ENCODE measurements around the gene DMC1.

The DMC1 gene

DNA sequence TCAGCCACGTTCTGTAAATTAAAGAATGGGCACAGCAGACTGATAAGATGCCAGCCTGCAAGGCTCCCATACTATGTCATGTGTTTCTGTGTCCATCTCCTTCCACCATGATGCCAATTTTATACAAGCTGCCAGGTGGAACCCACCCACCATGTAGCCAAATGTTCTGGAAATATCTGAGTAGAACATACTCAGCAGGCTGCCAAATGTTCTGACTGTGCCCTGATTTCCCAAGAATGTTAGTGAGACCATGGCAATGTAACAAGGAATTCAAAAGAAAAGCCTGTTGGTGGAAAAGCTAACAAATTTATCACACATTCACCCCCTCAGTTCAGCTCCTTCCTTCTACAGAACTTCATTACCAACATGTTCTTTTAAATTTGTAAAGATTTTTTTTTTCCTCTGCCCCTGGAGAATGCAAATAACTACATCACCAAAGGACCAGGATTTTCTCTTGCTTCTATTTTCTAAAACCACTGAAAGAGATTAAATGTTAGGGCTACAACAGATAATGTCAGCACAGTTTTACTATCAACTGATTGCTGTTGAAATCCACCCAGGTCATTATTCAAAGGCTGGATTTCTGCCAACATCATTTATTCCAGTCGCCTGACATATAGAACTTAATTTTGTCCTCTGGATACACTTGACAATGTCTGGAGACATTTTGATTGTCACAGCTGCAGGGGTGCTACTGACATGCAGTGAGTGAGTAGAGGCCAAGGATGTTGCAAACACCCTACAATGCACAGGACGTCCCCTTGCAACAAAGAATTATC lies 3.1 kb downstream of the DMC1 start:
- DNase-seq = no peak

DNA sequence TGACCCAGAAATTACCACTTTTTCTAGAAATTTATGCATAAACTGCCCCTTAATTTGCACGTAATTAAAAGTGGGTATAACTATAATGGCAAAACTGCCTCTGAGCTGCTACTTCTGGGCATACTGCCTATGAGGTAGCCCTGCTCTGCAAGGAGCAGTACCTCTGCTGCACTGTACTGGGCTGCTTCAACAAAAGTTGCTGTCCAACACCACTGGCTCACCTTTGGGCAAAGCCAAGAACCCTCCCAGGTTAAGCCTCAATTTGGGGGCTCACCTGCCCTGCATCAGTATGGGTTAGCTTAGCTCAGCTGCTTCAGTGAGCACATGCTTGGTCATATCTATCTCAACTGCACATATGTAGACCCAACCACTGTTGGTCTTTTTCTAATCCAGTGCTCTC lies 4.5 kb downstream of the DMC1 start:
- DNase-seq = no peak

DNA sequence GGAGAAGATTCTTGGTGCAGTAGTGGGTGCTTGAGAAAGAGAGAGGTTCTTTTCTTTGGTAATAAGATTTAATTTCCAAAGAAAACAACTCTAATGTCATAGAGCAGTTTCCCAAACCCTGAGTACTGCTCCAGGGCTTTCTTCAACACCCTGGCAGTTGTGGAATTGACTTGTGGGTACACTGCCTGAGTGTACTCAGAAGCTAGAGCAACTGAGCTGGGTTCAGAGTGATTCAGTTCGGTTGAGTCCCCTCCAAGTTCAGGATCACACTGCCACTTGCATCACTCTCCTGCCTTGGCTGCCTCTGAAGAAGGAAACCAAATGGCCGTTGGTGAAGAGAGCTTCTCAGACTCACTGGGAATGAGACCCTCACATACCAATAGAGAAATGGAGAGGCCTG lies 5.3 kb downstream of the DMC1 start:
- no peak for DNase-seq

DNA sequence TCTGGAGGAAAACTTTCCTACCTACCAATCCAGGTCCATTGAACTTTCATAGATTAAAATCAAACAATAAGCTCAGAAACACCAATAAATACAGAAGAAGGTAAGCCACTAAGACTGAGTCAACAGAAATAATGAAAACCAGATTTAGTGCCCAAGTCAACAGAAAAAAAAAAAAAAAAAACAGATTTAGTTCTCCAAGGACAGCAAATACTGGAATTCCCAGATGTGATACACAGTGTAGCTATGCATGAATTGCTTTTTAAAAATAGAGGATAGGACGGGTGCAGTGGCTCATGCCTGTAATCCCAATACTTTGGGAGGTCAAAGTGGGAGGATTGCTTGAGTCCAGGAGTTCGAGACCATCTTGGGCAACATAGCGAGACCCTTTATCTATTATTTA lies 15.7 kb downstream of the DMC1 start:
- DNase-seq = no peak

DNA sequence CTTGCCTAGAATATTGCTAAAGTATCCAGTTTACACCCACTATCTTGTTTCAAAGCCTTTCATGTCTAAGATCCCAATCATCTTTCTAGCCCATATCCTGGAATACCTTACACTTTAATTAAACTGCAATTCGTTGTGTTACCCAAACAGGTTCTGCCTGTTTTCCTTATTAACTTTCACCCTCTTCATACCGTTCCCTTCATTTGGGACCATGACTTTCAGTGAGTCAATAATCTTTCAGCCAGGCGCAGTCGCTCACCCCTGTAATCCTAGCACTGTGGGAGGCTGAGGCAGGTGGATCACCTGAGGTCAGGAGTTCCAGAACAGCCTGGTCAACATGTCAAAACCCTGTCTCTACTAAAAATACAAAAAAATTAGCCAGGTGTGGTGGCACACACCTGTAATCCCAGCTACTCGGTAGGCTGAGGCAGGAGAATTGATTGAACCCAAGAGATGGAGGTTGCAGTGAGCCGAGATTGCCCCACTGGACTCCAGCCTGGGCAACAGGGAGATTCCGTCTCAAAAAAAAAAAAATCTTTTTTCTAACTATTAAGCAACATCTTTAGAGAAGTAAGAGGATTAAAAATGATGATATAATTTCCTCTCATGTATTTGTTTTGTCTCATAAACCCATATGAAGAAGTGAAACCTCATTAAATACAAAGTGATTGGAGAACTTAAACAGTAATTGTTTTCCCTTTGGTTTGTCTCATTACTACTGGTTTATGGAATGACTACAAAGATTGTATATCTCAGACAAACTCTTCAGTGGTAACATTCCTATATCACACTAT lies 20.7 kb downstream of the DMC1 start:
- no peak for DNase-seq

DNA sequence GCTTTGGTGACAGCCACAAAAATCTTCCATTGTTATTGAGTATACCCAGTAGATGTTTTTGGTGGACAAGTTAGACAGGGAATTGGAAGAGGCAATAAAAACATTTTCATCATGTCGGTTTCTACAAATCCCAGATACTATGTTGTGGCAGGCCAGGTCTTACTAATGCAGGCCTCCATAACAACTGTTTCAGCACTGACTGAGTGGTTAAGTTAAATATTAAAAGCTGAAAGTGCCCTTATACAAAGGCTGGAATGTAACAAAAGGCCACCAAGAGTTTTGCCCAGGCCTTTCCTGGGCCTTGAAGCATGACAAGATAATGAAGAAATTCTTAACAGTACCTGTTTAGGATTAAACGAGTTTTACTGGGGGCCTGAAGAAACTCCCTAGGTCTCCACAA lies 29.3 kb downstream of the DMC1 start:
- no peak for DNase-seq

DNA sequence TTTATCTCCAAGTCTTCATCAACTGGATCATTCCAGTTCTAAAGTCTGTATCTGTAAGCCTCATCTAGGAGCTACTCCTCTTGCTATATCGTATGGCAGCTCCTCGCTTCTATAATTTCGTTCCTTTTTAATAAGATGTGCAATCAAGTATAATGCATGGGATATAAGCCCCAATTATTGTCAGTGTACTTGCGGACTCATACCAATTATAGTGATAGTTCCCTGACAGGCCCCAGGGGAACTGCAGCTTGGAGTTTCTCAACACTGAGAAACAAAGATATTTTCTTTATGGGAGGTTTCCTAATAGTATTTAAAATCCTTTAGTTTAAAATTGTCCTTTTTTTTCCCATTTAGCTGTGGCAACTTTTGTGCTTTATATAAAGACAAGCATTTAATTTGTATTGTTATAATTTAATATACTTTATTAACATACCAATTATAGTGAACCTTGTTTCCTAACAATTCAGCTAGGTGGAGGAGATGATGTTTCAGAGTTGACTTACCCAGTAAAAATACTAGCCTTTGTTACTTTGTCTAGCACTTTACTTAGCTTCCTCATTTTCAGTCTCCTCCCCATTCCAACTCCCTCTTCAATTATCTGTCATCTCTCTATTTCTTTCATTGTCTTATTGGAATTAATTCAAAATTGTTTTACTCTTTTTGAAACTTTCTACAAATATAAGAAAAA lies 38.6 kb downstream of the DMC1 start:
- DNase-seq = no peak

DNA sequence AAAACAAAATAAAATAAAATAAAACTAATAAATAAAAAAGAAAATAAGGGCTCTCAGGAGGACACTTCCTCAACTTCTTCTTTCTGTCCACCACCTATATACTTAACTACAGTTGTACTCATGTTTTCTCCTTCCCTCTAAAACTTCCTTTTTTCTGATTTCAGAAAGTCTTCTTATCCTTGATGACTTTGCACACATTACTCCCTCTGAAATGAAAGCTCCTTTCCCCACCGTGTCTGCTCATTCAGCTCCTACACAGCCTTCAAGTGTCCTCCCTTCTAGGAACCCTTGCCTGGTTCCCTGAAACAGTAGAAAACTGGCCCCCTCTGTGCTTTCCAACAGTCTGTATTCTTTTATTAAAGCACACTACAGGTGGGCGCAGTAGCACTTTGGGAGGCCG lies 45.6 kb downstream of the DMC1 start:
- DNase-seq = no peak

DNA sequence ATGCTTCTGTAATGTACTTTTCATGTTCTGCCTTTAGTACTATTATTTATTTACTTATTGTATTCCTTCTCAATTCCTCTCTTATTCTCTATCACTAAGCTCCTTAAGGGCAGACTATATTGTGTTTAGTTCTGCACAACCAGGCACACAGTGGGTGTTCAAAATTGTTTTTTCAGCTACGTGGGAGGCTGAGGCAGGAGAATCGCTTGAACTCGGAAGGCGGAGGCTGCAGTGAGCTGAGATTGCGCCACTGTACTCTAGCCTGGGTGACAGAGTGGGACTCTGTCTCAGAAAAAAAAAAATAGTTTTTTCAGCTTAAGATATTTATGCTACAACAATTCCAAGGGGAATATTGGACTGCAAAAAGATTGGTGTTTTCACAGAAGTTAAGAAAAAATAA lies 46.5 kb downstream of the DMC1 start:
- no peak for DNase-seq

DNA sequence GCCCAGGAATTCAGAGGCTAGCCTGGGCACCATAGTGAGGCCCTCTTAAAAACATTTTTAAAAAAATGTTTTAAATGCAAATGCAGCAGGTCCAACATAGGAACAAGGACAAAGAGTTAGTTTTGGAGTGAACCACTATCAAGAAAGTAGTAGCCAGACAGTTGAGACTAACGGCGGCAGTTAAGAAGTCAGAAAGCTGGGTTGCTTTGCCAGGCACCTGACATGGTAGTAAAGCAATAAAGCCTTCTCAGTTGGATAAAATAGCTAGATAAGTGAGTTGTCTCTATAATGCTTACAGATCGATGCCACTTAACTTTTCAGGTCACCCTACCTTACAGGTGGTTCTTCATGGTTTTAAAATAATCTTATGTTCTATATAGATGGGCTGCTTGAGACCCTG lies 47.0 kb downstream of the DMC1 start:
- DNase-seq = no peak

DNA sequence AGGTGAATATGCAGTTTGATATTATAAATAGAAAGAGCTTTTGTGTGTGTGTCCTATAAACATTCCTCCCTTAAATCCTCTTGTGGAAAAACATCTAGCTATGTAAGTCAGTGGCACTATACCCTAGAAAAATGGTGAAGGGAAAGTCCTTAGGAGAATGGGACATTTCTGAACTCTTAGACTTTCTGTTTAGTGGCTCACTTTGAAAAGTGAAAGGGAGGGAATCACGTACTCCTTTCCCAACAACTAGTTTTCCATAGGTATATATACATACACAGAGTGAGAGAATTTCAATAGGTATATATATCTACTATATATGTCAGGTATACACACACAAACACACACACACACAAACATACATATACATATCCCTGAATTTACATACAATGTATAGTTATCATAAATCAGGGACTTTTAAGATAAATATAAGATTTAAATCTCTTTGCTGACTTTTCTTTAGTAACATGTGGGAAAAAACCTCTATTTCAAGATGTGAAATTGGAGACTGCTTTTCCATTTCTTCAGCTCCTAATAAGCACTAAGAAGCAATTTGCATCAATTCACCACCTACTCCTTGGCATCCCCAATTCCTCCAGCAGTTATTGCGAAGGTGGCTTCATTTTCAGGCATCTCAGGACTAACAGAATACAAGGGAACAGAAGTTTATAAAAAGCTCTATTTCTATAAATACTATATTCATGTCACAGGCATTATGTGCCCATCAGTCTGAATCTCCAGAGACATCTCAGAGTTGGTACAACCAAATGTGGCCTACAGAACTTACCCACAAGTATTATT lies 50.3 kb downstream of the DMC1 start:
- DNase-seq = no peak

DNA sequence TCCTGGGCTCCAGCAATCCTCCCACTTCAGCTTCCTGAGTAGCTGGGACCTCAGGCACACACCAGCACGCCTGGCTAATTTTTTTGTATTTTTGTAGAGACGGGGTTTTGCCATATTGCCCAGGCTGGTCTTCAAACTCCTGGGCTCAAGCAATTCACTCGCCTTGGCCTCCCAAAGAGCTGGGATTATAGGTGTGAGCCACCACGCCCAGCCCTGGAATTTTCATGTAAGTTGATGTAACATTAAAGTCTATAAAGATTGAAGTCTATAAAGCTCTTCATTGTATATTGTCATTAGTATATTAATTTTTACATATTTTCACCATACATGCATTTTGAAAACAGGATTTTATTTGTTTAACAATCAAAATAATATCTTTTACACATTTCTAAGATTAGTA lies 51.4 kb downstream of the DMC1 start:
- DNase-seq = no peak

DNA sequence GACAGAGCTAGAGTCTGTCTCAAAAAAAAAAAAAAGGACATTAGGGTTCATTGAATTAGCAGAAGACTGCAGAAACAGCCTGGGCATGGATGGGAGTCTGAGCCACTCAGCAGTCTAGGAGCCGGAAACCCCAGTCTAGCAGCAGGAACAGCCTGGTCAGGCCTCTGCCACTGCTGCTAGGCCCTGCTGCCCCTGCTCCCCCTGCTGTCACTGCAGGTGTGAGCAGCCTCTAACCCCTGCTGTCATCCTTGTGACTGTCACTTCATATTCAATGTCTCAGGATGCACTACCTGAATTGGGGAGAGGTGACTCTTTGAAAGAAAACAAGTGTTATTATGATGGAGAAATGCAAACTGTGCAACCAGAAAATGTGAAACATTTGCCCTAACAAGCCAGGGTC lies 56.9 kb downstream of the DMC1 start:
- peak; percentile 24 for DNase-seq

DNA sequence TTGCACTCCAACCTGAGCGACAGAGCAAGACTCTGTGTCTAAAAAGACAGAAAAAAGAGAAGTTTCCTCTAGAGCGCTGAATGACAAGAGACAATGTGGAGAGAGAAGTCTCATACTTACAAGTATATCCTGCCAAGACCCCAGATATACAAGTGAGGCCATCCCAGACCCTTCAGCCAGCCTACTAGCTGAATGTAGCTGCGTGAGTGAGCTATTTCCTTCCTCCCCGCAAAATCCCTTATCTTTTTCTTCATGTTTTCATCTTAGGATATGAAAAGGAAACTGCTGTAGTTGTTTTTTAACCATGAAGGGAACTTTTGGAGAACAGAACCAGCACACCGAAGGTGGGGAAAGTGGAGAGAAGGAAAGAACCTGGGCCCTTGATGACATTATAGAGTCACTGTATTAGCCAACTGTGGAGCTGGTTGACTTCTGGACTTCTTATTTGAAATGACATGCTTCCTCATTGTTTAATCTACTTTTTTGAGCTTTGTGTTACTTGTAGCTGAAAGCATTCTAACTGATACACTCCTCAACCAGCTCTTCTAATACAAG lies 59.5 kb downstream of the DMC1 start:
- DNase-seq = no peak

DNA sequence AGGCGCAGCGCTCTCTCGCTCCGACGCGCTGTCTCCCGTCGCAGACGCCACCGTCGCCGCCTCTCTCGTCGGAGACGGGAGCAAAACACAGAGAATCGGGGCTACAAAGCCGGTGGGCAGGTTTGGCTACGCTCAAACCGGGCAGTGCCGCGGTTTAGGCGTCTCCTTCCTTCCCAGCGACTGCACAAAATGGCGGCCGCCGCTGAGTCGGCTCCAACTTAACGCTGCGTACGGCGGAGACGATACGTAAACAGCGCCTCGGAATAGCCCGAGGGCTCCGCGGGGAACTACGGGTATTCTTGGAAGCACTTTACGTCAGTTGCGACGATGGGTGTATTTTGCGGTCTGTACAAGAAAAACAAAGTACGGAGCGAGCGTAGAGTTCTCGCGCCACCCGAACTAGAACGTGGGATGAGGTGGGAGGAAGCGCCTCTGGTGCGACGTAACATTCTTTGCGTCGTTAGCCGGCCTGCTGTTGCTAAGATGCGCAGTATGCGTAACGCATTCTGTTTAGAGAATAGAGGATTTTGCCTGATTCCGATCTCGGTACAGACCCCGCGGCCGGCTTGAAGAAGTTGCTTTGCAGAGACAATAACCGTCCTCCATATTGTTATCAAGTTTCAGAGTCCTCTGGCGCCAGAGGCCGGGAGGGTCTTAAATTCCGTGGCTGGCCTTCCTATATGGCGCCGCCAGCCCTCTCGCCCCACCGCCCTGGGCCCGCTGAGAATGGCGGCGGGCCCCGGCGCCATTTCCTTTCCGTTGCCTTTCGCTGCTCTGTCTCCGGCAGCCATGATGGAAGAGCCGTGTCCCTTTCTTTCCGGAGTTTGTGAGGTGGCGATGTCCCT lies 63.6 kb downstream of the DMC1 start, which contains the start of gene DDX17:
Gene DDX17 (minus strand): TSS at position 194 of the 845 bp plus-strand sequence.
- DNase-seq = peak; percentile 96

DNA sequence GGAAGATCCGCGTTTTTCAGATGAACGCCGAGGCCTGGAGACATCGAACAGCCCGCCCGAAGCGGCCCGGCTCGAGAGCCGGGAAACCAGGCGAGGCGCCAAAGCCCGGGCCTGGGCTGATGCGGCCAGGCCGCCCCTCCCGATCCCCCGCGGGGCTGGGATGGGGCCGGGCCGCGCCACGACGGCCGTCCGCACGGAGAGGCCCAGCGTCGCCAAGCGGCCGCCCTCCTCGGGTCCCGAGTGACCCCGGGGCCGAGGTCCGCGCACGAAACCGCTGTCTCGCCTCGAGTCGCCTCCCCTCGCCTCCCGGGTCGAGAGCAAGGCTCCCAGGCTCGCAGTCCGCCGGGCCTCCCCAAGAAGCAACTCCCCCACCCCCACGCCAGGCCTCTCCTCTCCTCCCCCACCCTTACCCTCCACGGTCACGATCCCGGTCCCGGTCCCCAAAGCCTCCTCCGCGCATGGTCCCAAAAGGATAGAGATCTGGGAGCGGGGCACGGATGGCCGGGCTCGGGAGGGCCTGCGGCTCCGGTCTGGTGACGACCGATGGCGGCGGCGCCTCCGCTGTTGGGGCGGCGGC lies 64.4 kb downstream of the DMC1 start:
- DNase-seq = peak; percentile 40

DNA sequence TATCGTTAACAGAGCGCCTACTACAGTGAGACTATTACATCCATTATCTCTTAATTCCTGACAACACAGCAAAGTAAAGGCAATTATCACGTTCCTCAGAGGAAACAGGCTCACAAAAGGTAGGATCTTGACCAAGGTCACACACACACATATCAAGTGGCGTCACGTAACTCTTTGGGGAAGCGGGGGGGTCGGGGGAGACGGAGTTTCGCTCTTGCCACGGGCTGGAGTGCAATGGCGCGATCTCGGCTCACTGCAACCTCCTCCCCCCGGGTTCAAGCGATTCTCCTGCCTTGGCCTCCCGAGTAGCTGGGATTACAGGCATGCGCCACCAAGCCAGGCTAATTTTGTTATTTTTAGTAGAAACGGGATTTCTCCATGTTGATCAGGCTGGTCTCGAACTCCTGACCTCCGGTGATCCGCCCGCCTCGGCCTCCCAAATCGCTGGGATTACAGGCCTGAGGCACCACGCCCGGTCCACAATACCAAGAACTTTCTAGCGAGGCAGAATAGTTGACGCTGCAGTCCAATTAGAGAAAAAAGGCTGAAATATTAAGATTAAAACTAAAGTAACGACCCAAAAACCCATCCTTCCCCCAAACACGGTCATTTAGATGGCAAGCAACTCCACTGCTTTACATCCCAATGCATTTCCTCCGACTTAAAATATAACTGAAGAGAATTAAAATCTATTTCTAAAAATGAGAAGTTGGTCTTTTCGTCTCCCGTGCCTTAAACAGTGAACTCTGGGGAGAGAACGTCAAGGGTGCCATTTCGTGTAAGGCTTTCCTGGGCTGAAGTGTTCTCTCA lies 65.0 kb downstream of the DMC1 start:
- no peak for DNase-seq

DNA sequence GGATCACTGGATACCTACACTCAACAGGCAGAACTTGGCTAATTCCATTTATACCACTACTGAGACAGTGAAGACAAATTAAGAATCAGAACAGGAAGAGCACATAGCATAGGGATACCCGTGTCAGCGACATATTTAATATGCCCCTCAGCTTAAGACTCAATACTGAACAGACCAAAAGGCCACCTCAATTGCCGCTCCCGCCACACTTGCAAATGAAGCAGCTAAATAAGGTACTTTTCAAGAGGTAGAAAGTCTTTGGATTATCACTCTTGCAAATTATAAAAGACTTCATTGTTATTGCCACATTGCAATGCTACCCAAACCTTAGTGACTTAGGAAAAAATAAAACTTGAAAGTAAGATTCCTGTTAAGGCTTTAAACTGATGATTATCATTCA lies 67.0 kb downstream of the DMC1 start:
- no peak for DNase-seq

DNA sequence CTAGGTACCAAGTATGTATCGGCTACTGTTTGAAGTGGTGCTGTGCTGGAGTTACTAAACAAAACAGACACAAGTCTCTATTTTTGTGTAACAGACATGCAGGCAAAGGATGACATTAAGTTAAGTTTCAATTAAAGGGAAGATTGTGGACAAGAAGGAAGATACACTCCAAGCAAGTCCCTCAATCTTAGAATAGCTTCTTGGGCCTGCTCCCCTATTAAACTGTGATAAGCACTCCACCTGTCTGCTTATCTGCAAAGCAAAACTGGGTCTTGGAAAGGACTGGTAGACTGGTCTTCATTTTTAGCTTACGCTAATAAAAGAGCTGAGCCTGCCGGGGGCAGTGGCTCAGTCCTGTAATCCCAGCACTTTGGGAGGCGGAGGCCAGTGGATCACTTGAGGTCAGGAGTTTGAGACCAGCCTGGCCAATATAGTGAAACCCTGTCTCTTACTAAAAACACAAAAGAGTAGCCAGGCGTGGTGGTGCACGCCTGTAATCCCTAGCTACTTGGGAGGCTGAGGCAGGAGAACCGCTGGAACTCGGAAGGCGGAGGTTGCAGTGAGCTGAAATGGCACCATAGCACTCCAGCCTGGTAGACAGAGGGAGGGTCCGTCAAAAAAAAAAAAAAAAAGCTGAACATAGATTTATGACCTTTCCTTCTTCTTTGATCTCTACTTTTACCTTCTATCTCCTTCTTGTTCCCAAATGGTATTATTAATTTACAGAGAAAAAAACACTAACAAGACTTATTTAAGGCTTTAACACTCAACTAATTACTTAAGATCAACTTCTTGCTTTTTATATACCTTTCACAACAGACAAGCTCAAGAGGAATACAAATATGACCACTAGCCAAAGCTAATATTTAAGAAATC lies 67.9 kb downstream of the DMC1 start:
- DNase-seq = no peak

Data from NCI-H345 (cell line).